ENCODE results near the gene ZNF429.
"Not testable (repeated sequence)": the region's sequence is repeated elsewhere in the genome, so short reads cannot be mapped to it uniquely, and the experiment has no call there.

ZNF429 gene

DNA sequence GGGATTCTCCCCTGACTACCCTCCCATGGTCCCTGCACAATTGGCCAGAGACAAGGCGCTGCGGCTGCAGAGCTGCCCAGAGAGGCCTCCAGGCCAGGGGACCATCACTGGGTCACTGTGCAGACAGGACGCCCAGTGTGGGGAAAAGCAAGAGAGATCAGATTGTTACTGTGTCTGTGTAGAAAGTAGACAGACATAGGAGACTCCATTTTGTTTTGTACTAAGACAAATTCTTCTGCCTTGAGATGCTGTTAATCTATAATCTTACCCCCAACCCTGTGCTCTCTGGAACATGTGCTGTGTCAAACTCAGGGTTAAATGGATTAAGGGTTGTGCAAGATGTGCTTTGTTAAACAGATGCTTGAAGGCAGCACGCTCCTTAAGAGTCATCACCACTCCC is 62.4 kb downstream of the ZNF429 start:
- H3K14ac ChIP-seq (ENCODE audit: low read length); H2BK12ac ChIP-seq (ENCODE audit: low read length); H2AK5ac ChIP-seq (ENCODE audit: low read depth, low read length); H2BK15ac ChIP-seq (ENCODE audit: low read length); H3K9me3 ChIP-seq (replicated peaks in 1 of 2; ENCODE audit: control insufficient read depth in 2 of 2, insufficient read depth in 1 of 2, low read depth in 1 of 2, low read length in 2 of 2); H3K36me3 ChIP-seq (replicated peaks in 1 of 2; ENCODE audit: control insufficient read depth in 2 of 2, insufficient read depth in 2 of 2, low read length in 2 of 2); H4K91ac ChIP-seq (ENCODE audit: low read depth, low read length, poor library complexity); DNase-seq (ENCODE audit: low spot score); H3K79me1 ChIP-seq (ENCODE audit: low read depth, low read length); H3K4ac ChIP-seq (ENCODE audit: low read length); H3K4me2 ChIP-seq (ENCODE audit: insufficient read depth, low read length, poor library complexity, severe bottlenecking); H3K27ac ChIP-seq (replicated peaks; ENCODE audit: low read length); H2AFZ ChIP-seq (ENCODE audit: low read length); H3K23ac ChIP-seq (ENCODE audit: low read depth, low read length, poor library complexity); H2BK120ac ChIP-seq (ENCODE audit: low read depth, low read length); H2BK5ac ChIP-seq (ENCODE audit: low read length); H3K4me1 ChIP-seq (ENCODE audit: control insufficient read depth in 2 of 2, insufficient read depth in 1 of 2, low read depth in 1 of 2, low read length in 2 of 2); H3K4me3 ChIP-seq (ENCODE audit: low read length in 2 of 2); H3K9ac ChIP-seq (ENCODE audit: low read depth, low read length, poor library complexity); H3K27me3 ChIP-seq (ENCODE audit: control insufficient read depth in 3 of 3, insufficient read depth in 3 of 3, low read depth in 1 of 3, low read length in 3 of 3); H4K8ac ChIP-seq (ENCODE audit: low read depth, low read length): not testable (repeated sequence)
- peak overlapping the region; percentile 57 for H3K18ac ChIP-seq (ENCODE audit: low read length)
- WGBS, 2 donors (ENCODE audit: extremely low coverage in 2 of 2, insufficient read length in 2 of 2, insufficient replicate concordance in 1 of 2) = no CpG with 5 or more reads among the region's 4 CpGs

DNA sequence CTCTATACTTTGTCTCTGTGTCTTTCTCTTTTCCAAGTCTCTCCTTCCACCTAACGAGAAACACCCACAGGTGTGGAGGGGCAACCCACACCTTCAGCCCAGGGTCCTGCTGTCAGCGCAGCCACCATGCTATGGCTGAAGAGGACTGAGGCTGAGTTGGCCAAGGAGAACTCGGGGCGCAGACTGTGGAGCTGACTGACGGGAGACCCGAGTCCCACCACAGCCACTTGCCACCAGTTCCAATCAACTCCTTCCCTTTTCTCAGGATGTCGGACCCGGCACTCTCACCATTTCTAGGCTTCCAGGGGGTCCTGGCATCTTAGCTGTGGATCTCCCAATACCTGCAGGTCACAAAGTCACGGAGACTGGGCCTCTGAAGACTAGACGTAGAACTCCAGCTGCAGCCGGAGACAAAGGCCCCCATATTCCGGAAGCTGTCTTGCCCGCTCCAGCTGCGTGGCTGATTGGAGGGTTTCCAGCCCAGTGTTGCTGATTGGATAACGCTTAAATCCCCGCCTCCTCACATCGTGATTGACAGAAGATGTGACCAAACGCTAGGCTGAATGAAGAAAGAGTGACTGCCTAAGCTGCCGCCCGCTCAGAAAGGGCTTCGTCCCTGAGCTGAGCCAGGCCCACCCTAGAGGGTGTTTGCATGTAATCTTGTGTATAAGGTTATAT is 63.6 kb downstream of the ZNF429 start:
- H2BK5ac ChIP-seq (ENCODE audit: low read length) = no peak overlapping the region
- H3K4ac ChIP-seq (ENCODE audit: low read length) = no peak overlapping the region
- no peak overlapping the region for H3K4me3 ChIP-seq (ENCODE audit: low read length in 2 of 2)
- H3K14ac ChIP-seq (ENCODE audit: low read length) = peak overlapping the region; percentile 56
- no peaks in the 10 kb centered on the region for H3K79me1 ChIP-seq (ENCODE audit: low read depth, low read length)
- H3K9ac ChIP-seq (ENCODE audit: low read depth, low read length, poor library complexity) = no peak overlapping the region
- WGBS, 2 donors (ENCODE audit: extremely low coverage in 2 of 2, insufficient read length in 2 of 2, insufficient replicate concordance in 1 of 2) = no CpG with 5 or more reads among the region's 21 CpGs
- H2BK120ac ChIP-seq (ENCODE audit: low read depth, low read length) = no peak overlapping the region
- H3K9me3 ChIP-seq (replicated peaks in 1 of 2; ENCODE audit: control insufficient read depth in 2 of 2, insufficient read depth in 1 of 2, low read depth in 1 of 2, low read length in 2 of 2) = peaks cover 0 to 2% of the 10 kb centered on the region in 2 donors
- no peak overlapping the region for H2BK15ac ChIP-seq (ENCODE audit: low read length)
- no peaks in the 10 kb centered on the region for H3K27me3 ChIP-seq (ENCODE audit: control insufficient read depth in 3 of 3, insufficient read depth in 3 of 3, low read depth in 1 of 3, low read length in 3 of 3)
- DNase-seq (ENCODE audit: low spot score) = no peak
- no peak overlapping the region for H3K23ac ChIP-seq (ENCODE audit: low read depth, low read length, poor library complexity)
- no peak overlapping the region for H2AK5ac ChIP-seq (ENCODE audit: low read depth, low read length)
- H4K91ac ChIP-seq (ENCODE audit: low read depth, low read length, poor library complexity) = no peak overlapping the region
- no peak overlapping the region for H2AFZ ChIP-seq (ENCODE audit: low read length)
- H2BK12ac ChIP-seq (ENCODE audit: low read length) = no peak overlapping the region
- no peaks in the 10 kb centered on the region for H3K4me1 ChIP-seq (ENCODE audit: control insufficient read depth in 2 of 2, insufficient read depth in 1 of 2, low read depth in 1 of 2, low read length in 2 of 2)
- peak overlapping the region; percentile 28 for H3K18ac ChIP-seq (ENCODE audit: low read length)
- no peaks in the 10 kb centered on the region for H3K36me3 ChIP-seq (replicated peaks in 1 of 2; ENCODE audit: control insufficient read depth in 2 of 2, insufficient read depth in 2 of 2, low read length in 2 of 2)
- H3K4me2 ChIP-seq (ENCODE audit: insufficient read depth, low read length, poor library complexity, severe bottlenecking) = no peak overlapping the region
- H3K27ac ChIP-seq (replicated peaks; ENCODE audit: low read length) = no peak overlapping the region
- no peak overlapping the region for H4K8ac ChIP-seq (ENCODE audit: low read depth, low read length)

DNA sequence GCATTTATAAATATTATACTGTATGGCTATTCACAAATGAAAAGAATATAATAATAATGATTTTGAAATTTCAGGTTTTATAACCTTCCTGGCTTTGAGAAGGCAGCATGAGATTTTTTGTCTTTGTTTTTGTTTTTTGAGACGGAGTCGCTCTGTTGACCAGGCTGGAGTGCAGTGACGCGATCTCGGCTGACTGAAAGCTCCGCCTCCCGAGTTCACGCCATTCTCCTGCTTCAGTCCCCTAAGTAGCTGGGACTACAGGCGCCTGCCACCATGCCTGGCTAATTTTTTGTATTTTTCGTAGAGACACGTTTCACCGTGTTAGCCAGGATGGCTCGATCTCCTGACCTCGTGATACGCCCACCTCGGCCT is 64.1 kb downstream of the ZNF429 start:
- H2AK5ac ChIP-seq (ENCODE audit: low read depth, low read length) = no peak overlapping the region

DNA sequence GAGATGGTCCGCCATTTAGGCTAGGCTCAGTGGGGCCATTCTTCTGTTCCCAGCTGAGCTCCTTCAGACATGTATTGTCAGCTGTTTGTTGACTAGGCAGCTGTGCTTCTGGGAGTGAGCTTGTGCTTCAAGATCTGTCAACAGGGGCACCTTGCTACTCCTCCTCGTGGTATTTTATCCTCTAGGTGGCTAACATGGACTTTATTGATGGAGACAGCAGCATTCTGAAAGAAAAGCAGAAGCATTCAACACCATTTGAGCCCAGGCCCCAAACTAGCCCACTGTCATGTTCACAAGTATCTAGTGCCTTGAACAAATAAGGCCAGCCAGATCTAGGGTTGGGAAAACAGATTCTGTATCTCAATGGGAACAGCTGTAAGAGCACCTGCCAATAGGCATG is 65.9 kb downstream of the ZNF429 start:
- peaks cover 0 to 2% of the 10 kb centered on the region in 2 donors for H3K9me3 ChIP-seq (replicated peaks in 1 of 2; ENCODE audit: control insufficient read depth in 2 of 2, insufficient read depth in 1 of 2, low read depth in 1 of 2, low read length in 2 of 2)
- no peak overlapping the region for H3K4me3 ChIP-seq (ENCODE audit: low read length in 2 of 2)
- H3K27ac ChIP-seq (replicated peaks; ENCODE audit: low read length) = no peak overlapping the region
- no peak overlapping the region for H2AK5ac ChIP-seq (ENCODE audit: low read depth, low read length)
- no peak for DNase-seq (ENCODE audit: low spot score)
- no peak overlapping the region for H2BK15ac ChIP-seq (ENCODE audit: low read length)
- no peak overlapping the region for H3K23ac ChIP-seq (ENCODE audit: low read depth, low read length, poor library complexity)
- no peak overlapping the region for H3K18ac ChIP-seq (ENCODE audit: low read length)
- no peak overlapping the region for H2AFZ ChIP-seq (ENCODE audit: low read length)
- H3K14ac ChIP-seq (ENCODE audit: low read length) = no peak overlapping the region
- no peaks in the 10 kb centered on the region for H3K79me1 ChIP-seq (ENCODE audit: low read depth, low read length)
- H4K91ac ChIP-seq (ENCODE audit: low read depth, low read length, poor library complexity) = no peak overlapping the region
- no peak overlapping the region for H2BK5ac ChIP-seq (ENCODE audit: low read length)
- no peak overlapping the region for H3K9ac ChIP-seq (ENCODE audit: low read depth, low read length, poor library complexity)
- WGBS, 2 donors (ENCODE audit: extremely low coverage in 2 of 2, insufficient read length in 2 of 2, insufficient replicate concordance in 1 of 2) = no CpG with 5 or more reads among the region's 2 CpGs
- H3K4me2 ChIP-seq (ENCODE audit: insufficient read depth, low read length, poor library complexity, severe bottlenecking) = no peak overlapping the region
- no peaks in the 10 kb centered on the region for H3K4me1 ChIP-seq (ENCODE audit: control insufficient read depth in 2 of 2, insufficient read depth in 1 of 2, low read depth in 1 of 2, low read length in 2 of 2)
- H2BK12ac ChIP-seq (ENCODE audit: low read length) = no peak overlapping the region
- H3K36me3 ChIP-seq (replicated peaks in 1 of 2; ENCODE audit: control insufficient read depth in 2 of 2, insufficient read depth in 2 of 2, low read length in 2 of 2) = no peaks in the 10 kb centered on the region
- no peak overlapping the region for H4K8ac ChIP-seq (ENCODE audit: low read depth, low read length)
- H3K4ac ChIP-seq (ENCODE audit: low read length) = no peak overlapping the region
- no peak overlapping the region for H2BK120ac ChIP-seq (ENCODE audit: low read depth, low read length)
- H3K27me3 ChIP-seq (ENCODE audit: control insufficient read depth in 3 of 3, insufficient read depth in 3 of 3, low read depth in 1 of 3, low read length in 3 of 3) = no peaks in the 10 kb centered on the region

More for the DNA sequence above, 64.1 kb downstream of the ZNF429 start:
- Histone ChIP-seq H3K14ac (ENCODE audit: low read length) (no peak overlapping the region), H3K4me1 (ENCODE audit: control insufficient read depth in 2 of 2, insufficient read depth in 1 of 2, low read depth in 1 of 2, low read length in 2 of 2) (no peaks in the 10 kb centered on the region), H2BK12ac (ENCODE audit: low read length) (no peak overlapping the region), H2AFZ (ENCODE audit: low read length) (no peak overlapping the region), H3K4me2 (ENCODE audit: insufficient read depth, low read length, poor library complexity, severe bottlenecking) (no peak overlapping the region), H3K4me3 (ENCODE audit: low read length in 2 of 2) (no peak overlapping the region), H3K23ac (ENCODE audit: low read depth, low read length, poor library complexity) (no peak overlapping the region), H2BK120ac (ENCODE audit: low read depth, low read length) (no peak overlapping the region), H3K27ac (replicated peaks; ENCODE audit: low read length) (no peak overlapping the region), H3K79me1 (ENCODE audit: low read depth, low read length) (no peaks in the 10 kb centered on the region), H2BK5ac (ENCODE audit: low read length) (no peak overlapping the region), H3K9ac (ENCODE audit: low read depth, low read length, poor library complexity) (no peak overlapping the region), H3K27me3 (ENCODE audit: control insufficient read depth in 3 of 3, insufficient read depth in 3 of 3, low read depth in 1 of 3, low read length in 3 of 3) (no peaks in the 10 kb centered on the region), H3K18ac (ENCODE audit: low read length) (no peak overlapping the region), H4K91ac (ENCODE audit: low read depth, low read length, poor library complexity) (no peak overlapping the region), H3K4ac (ENCODE audit: low read length) (no peak overlapping the region), H4K8ac (ENCODE audit: low read depth, low read length) (no peak overlapping the region), H2BK15ac (ENCODE audit: low read length) (no peak overlapping the region), H3K9me3 (replicated peaks in 1 of 2; ENCODE audit: control insufficient read depth in 2 of 2, insufficient read depth in 1 of 2, low read depth in 1 of 2, low read length in 2 of 2) (peaks cover 0 to 2% of the 10 kb centered on the region in 2 donors), H3K36me3 (replicated peaks in 1 of 2; ENCODE audit: control insufficient read depth in 2 of 2, insufficient read depth in 2 of 2, low read length in 2 of 2) (no peaks in the 10 kb centered on the region)
- DNase-seq (ENCODE audit: low spot score) = no peak
- WGBS, 2 donors (ENCODE audit: extremely low coverage in 2 of 2, insufficient read length in 2 of 2, insufficient replicate concordance in 1 of 2) = no CpG with 5 or more reads among the region's 16 CpGs

All from neuronal stem cell (in vitro differentiated cells).